HG03097 (cell line): ENCODE measurements around the gene TMEM63C.

Source experiments
- ATAC-seq: cut with Tn5 transposase; IDR thresholded peaks from one replicate; pipeline ENCODE4 v1.9.1; 2021; ENCODE audit not compliant: unreplicated experiment, low FRiP score

TMEM63C gene

GRCh38 chr14:77195766-77196165, 14.2 kb downstream of the TMEM63C start:
- no peak for ATAC-seq

- ATAC-seq, result no peak
Observed at GRCh38 chr14:77197988-77198387, 16.4 kb downstream of the TMEM63C start.

- no peak for ATAC-seq
Observed at GRCh38 chr14:77198561-77198960, 17.0 kb downstream of the TMEM63C start.

- ATAC-seq, result no peak
Observed at GRCh38 chr14:77199590-77199989, 18.0 kb downstream of the TMEM63C start.

GRCh38 chr14:77200406-77200985, 18.9 kb downstream of the TMEM63C start:
- no peak for ATAC-seq

GRCh38 chr14:77201696-77202095, 20.1 kb downstream of the TMEM63C start:
- no peak for ATAC-seq

GRCh38 chr14:77203611-77204458, 22.2 kb downstream of the TMEM63C start:
- no peak for ATAC-seq

GRCh38 chr14:77204459-77204771, 22.8 kb downstream of the TMEM63C start:
- no peak for ATAC-seq

- no peak for ATAC-seq
Observed at GRCh38 chr14:77204907-77205306, 23.3 kb downstream of the TMEM63C start.

- no peak for ATAC-seq
Observed at GRCh38 chr14:77205566-77205965, 24.0 kb downstream of the TMEM63C start.

GRCh38 chr14:77206261-77206824, 24.7 kb downstream of the TMEM63C start:
- ATAC-seq, result no peak

GRCh38 chr14:77206877-77207389, 25.3 kb downstream of the TMEM63C start:
- no peak for ATAC-seq

- ATAC-seq, result no peak
Observed at GRCh38 chr14:77208291-77208978, 26.8 kb downstream of the TMEM63C start.

GRCh38 chr14:77208979-77209318, 27.4 kb downstream of the TMEM63C start:
- ATAC-seq, result no peak

- no peak for ATAC-seq
Observed at GRCh38 chr14:77212097-77212870, 30.7 kb downstream of the TMEM63C start.

GRCh38 chr14:77212943-77213678, 31.5 kb downstream of the TMEM63C start:
- ATAC-seq, result no peak

GRCh38 chr14:77213679-77214016, 32.0 kb downstream of the TMEM63C start:
- no peak for ATAC-seq

GRCh38 chr14:77214216-77214615, 32.6 kb downstream of the TMEM63C start:
- ATAC-seq, result no peak

GRCh38 chr14:77217551-77217950, 36.0 kb downstream of the TMEM63C start:
- no peak for ATAC-seq

GRCh38 chr14:77219591-77219990, 38.0 kb downstream of the TMEM63C start:
- no peak for ATAC-seq
